Stimulated activated CD4-positive, alpha-beta T cell treated with anti-CD3 and anti-CD28 coated beads, Interleukin-2, amount 100 ng/mL, for 4 hours (primary cell): ENCODE results near the gene OSGIN1.

Experiments
- DNase-seq: peaks from one replicate; pipeline ENCODE4 v3.0.0-alpha.2; 2020; ENCODE audit warnings: low read depth

OSGIN1 gene

DNA sequence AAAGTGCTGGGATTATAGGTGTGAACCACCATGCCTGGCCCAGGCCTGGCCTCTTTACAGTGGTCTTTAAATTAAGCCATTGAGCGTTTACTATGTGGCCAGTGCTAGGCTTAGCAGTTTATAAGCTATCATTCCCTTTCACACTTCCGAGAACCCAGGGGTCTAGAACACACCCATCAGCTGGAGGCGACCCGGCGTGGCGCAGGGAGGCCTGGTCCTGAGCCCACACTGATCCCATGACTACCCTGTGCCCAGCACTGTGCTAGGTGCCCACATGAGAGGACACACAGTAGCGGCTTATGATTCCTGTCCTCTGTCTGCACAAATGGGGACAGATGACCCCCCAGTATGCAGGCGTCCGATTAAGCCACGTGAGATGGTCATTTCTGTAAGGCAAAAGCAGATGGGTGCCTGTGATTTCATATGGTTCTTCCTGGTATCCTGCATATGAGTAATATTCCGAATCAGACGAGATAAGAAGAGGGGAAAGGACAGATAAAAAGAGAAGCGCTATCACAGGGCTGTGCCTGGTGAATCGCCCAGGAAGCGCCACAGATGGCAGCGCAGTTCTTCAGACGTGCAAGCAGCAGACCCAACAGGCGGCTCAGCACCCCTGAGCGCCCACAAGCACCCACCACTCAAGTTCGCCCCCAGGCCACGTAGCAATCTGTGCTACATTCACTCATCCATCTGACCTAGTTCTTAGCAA, 5.3 kb downstream of the OSGIN1 start:
- DNase-seq = no peak

GRCh38 chr16:83958846-83959565, 6.0 kb downstream of the OSGIN1 start:
- no peak for DNase-seq

- DNase-seq = no peak
Observed at GRCh38 chr16:83959656-83960434, 6.8 kb downstream of the OSGIN1 start.

GRCh38 chr16:83960521-83961249, 7.6 kb downstream of the OSGIN1 start:
- no peak for DNase-seq

- no peak for DNase-seq
Observed at GRCh38 chr16:83961591-83961990, 8.6 kb downstream of the OSGIN1 start.

DNA sequence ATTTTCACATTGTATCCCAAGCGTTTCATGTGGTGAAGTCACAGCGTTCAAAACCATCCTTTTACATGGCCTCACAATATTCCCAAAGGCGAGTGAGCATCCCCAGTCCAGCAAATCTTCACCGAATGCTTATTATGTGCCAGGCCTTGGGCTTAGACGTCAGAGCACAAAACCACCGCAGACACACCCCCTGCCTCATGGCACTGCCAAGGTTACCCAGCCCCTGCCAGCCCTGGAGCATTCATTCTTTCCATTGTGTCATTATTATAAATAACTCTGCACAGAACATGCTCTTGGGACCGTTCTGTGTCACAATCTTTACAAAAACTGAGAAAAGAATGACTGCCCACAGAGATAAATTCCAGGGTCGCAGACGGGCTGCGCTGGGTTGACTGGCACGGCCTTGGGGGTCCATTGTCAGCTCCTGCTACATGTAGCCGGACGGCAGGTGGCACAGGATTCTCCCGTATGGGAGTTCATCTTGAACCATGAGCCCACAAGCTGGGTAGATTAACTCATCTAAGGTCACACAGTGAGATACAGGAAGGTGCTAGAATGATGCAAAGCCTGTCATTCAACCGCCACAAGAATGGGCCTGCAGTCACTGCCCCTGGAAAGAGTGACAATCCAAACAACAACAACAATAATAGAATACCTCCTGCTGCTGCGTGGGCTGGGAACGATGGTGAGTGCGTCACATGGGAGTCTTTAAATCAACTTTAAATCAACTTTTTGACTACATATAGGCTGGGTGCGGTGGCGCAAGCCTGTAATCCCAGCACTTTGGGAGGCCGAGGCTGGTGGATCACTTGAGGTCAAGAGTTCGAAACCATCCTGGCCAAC, 10.5 kb downstream of the OSGIN1 start:
- DNase-seq = no peak

DNA sequence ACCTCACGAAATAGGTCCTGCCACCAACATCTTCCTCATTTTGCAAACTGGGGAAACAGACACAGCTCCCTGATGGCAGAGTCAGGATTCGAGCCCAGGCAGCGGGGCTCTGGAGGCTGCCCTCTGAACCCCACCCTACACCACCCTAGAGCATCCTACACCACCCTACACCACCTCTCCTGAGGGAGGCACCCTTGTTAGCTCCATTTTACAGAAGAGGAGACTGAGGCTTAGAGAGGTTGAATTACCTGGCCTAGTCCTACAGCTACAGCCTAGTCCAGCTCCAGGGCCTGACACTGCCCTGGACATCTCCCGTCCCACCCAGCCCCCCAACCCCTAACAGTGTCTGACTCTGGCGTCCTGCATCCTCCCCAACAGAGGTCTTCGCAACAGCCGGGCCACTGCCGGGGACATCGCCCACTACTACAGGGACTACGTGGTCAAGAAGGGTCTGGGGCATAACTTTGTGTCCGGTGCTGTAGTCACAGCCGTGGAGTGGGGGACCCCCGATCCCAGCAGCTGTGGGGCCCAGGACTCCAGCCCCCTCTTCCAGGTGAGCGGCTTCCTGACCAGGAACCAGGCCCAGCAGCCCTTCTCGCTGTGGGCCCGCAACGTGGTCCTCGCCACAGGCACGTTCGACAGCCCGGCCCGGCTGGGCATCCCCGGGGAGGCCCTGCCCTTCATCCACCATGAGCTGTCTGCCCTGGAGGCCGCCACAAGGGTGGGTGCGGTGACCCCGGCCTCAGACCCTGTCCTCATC, 11.8 kb downstream of the OSGIN1 start:
- no peak for DNase-seq

DNA sequence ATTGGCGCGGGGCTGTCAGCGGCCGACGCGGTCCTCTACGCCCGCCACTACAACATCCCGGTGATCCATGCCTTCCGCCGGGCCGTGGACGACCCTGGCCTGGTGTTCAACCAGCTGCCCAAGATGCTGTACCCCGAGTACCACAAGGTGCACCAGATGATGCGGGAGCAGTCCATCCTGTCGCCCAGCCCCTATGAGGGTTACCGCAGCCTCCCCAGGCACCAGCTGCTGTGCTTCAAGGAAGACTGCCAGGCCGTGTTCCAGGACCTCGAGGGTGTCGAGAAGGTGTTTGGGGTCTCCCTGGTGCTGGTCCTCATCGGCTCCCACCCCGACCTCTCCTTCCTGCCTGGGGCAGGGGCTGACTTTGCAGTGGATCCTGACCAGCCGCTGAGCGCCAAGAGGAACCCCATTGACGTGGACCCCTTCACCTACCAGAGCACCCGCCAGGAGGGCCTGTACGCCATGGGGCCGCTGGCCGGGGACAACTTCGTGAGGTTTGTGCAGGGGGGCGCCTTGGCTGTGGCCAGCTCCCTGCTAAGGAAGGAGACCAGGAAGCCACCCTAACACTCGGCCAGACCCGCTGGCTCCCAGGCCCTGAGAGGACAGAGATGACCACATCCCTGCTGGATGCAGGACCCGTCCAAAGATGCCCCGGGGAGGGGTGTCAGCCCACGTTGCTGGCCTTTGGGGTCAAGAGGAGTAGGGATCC, 12.6 kb downstream of the OSGIN1 start:
- DNase-seq = no peak

DNA sequence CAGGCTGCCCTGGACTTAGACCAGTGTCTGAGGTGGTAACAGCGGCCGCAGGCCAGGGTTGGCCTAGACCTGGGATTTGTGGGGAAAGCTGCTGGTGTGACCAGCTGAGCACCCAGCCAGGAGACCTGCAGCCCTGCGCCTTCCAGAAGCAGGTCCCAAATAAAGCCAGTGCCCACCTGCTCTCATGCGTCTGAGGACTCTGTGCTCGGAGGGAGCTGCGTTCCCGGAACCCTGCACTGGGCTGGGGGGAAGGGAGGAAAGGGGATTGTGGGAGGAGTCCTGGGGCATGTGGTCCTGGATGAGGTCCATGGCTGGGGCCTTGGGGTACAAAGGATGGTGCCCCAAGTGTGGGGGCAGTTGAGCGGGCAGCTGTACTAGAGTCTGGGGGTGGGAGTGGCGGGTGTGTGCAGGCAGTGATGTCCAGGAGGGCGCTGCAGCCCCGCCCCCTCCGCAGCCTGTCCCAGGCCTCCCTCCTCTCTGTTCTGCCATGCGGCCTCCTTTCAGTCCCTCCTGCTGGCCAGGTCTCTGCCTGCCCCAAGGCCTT, 13.2 kb downstream of the OSGIN1 start:
- no peak for DNase-seq

DNA sequence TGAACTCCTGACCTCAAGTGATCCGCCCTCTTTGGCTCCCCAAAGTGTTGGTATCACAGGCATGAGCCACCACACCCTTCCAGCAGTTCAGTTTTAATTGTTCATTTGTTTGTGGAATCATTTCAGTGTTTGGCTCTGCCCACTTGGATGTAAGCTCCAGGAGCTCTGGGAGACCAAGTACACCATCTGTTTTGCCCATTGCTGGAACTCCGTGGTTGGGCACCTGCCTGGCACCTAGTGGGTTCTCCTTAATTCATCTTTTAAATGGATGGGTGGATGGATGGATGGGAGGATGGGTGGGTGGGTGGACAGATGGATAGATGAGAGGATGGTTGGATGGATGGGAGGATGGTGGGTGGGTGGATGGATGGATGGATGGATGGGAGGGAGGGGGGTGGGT, 14.1 kb downstream of the OSGIN1 start:
- no peak for DNase-seq

DNA sequence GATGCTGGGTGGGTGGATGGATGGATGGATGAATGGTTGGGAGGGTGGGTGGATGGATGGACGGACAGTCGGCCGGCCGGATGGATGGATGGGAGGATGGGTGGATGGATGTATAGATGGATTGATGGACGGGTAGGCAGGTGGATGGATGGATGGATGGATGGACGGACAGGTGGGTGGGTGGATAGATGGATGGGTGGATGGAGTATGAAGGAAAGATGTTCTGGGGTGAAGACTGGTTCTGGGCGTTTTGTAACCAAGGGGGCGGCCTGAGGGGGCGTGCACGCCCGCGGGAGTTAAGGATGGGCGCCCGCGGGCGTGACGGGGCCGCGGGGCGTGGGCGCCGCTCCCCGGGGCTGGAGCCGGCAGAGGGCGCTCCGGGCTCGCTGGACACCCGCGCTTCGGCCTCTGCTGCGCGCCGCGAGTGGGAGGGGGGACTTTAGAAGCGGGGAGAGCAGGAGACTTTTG, 14.8 kb downstream of the OSGIN1 start, which contains the start of gene NECAB2:
Gene NECAB2 (plus strand): TSS at position 407 of the 468 bp plus-strand sequence. CDS start 405 bp downstream, outside the sequence.
- DNase-seq = no peak

- no peak for DNase-seq
Observed at GRCh38 chr16:83968306-83968851, 15.3 kb downstream of the OSGIN1 start.

- DNase-seq = no peak
Observed at GRCh38 chr16:83968891-83969649, 16.0 kb downstream of the OSGIN1 start.

DNA sequence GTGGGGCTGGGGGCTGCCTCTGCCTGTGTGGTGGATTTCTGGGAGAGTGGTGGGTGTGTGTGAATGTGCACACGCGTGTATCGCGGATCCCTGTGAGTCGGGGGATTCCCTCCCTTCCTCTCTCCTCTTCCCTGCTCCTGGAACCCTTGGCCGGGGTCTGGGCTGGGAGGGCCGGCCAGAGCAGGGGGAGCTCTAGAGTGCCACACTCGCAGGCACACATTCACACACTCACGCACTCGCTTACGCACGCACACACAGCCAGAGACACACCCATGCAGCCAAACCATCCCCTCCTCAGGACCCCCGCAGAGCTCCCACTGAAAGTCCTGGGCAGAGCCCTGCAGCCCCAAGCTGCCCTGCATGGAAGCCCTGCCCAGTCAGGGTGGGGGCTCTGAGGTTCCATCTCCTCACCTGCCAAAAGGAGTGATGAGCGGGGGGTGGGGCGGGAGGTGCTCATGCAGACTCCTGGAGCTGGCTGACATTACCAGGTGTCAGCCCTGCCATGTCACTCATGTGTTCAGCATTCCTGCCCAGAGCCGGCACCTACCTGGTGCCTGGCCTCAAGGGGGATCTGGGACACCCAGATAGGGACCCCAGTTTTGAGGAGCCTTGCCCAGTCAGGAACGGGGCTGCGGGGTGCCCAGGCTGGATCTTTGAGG, 16.9 kb downstream of the OSGIN1 start:
- no peak for DNase-seq

GRCh38 chr16:83970430-83970815, 17.4 kb downstream of the OSGIN1 start:
- no peak for DNase-seq

GRCh38 chr16:83971165-83972130, 18.4 kb downstream of the OSGIN1 start:
- no peak for DNase-seq
